DMS153 (cell line): ENCODE measurements around the gene CDK14.

Experiments
- DNase-seq: peaks from one replicate; lab custom pipeline; 2025; lab: John Stamatoyannopoulos, UW

CDK14 gene

DNA sequence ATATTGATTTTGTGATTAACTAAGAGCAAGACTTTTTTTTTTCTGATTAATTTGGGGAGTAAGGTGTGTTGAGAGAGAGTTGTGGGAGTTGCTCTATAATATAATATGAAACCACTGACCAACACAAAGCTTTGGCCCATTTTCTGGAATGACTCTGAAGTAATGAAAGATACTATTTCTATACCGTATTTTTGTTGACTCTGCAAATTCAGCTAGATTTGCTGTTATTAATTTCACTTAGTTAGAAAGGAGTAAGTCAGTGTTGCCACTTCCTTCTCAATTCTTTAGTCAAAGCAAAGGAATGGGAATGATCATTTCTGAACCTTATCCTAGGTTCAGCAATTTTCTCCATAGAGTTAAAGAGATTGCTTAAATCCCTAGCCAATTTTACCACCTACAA is 355.1 kb downstream of the CDK14 start:
- no peak for DNase-seq

DNA sequence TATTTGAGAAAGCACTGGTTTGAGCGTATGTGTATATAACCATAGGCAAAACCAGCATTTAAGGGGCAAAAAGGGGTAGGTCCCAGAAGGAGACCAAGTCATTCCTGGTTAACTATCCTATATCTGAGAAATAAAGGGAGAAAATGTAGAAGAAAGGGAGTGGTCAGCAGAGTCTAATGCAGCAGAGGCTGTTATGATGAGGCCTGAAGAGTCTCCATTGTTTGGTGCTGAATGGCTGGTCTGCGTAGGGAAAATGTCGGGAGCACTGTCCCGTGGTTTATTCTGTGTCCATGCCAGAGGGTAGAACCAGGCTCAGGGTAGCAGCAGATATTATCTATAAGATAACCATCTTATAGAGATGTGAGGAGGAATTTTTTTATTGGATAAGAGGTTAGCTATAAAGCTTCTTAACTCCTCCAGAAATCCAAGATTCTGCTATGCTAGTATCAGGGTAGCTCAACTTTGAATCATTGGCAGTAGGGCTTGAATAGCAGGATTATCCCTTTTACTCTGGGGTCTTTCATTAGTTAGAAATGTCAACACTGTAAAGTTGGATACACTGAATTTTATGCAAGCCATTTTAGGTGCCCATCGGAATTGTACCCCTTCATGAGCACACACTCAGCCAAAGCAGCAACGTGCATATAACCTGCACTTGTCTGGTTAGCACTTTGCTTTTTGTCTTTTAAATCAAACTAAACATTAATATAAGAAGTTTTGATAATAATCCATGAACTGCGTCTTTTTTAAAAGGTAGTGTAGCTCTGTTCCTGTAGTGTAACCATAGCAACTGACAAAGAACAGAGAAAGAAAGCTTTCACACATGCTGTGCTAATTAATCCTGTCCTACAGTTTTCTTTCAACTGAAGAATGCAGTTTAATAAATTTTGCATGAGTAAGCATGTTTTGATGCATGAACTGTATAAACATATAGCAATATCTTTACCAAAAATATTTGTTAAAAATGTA is 356.1 kb downstream of the CDK14 start:
- no peak for DNase-seq

DNA sequence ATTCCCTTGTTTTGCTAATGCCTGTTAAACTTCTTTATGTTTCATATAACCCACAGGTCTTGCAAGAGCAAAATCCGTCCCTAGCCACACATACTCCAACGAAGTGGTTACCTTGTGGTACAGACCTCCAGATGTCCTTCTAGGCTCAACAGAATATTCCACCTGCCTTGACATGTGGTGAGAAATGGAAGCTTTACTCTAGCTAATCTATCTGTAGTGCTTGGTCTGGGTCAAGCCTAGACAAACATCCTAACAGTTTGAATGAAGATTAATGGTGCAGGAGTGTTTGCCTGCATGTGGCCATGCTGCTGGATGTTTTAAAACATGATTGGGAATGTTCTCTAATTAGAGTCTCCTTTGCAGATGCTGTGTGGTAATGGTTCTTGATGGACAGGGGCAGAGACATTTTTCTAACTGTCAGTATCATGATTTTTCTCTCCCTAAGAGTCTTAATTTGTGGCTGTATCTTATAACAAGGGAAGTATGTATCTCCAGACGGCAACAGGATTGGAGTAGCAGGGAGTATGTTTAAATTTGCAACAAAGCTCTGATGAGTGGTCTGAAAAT is 359.6 kb downstream of the CDK14 start:
- peak; percentile 93 for DNase-seq

DNA sequence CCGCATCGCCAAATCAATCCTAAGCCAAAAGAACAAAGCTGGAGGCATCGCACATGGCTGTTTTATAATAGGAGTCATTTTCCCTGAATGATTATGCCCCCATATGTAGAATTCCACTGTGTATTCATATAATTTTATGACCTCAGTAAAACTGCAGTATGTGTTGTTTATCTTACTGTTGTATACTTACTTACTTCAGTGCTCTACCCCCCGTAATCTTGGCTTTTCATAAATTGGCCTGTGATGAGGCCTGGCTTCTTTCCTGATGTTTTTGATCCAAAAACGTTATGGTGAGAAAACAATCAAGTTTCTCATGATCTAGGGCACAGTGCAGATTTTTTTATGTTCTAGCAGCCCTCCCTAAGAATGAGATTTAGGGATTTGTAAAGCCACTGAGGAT is 361.8 kb downstream of the CDK14 start:
- DNase-seq, result no peak

GRCh38 chr7:90958647-90959046 is 362.5 kb downstream of the CDK14 start:
- no peak for DNase-seq

DNA sequence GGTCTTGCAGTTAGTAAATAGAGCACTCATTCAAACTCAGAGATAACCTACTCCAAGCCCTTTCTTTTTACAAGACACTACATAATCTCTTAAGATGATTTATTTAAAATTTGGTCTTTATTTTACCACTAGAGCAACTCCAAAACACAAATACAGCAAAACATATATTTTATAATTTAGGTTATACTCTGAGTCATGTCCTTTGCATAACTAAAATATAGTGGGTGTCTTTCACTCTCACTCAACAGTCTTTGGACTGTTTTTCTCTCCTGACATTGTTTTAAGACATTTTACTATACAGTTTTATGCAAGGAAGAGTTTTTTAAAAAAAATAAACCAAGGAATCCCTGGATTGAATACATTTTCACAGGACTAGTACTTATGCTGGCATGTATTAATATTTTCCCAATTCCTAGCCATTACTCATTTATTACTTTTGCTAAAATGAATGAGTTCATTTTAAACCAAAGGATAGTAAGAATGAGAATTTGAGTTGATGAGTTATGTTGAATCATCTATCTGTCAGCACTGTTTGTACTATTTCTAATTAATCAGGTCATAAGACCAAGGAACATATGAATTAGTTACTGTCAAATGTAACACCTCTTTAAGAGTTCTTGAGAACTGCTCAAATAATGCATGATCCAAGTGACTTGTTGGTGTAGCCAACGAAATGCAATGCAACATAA is 365.1 kb downstream of the CDK14 start:
- DNase-seq, result no peak

DNA sequence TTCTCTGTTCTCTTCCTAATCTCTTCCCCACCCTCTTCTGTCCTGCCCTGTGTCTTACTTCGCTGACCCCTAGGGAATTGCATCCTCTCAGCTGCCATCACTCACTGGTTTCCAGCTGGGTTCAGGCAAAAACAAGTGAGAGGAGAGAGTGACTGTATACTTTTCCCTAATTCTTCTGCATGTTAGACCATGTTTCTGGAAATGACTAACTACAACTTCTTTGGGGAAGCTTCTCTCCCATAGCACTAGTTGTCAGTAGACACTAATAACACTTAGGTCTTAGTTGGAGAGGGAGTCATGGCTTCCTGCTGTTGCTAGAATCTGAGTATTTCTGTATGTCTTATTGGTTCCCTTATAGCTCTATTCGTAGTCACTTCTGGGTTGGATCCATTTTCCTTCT is 369.1 kb downstream of the CDK14 start:
- DNase-seq, result no peak

GRCh38 chr7:90966346-90966745 is 370.2 kb downstream of the CDK14 start:
- no peak for DNase-seq

DNA sequence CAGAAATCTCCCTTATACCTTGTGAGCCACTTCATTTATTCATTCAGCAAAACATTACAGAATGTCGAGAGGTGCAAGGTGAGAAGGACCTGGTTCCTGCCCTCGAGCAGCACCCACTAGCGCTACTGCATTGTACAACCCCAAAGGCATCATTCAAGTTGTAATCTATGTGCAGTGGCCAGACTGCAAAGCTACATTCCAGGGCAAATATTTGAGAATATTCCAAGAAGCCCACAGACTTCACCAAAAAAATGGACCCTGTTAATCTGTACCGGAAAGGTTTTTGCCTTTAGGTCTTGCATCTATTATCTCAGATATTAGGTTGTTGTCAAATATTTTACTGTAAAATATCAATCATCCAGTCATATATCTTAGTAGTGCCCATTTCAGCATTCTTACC is 372.8 kb downstream of the CDK14 start:
- no peak for DNase-seq

DNA sequence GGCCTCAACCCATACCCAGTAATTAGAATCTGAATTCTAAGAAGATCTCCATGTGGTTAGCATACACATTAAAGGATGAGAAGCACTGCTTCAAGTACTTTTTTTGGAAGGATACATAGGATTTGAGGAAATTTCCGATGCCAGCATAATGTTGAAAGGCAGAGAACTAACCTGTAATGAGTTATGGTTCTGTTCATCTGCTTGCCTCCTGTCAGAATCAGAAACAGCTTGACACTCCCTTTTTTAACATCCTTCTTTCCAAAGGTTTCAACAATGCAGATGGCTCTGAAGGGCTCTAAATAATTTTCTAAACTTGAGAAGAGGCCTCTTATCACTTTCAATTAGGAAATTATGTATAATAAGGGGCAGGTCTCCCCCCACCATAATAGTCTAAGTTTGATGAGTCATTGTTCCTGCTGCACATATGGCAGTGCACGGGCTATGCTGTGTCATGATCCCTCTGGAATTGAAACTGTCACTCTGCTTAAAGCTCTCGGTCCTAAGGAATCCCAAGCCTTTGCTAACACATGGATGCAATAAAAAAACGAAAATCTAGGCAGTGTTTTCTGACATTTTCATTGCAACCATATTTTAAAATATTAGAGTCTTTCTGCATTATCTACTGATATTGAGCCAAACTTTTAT is 376.9 kb downstream of the CDK14 start:
- no peak for DNase-seq

DNA sequence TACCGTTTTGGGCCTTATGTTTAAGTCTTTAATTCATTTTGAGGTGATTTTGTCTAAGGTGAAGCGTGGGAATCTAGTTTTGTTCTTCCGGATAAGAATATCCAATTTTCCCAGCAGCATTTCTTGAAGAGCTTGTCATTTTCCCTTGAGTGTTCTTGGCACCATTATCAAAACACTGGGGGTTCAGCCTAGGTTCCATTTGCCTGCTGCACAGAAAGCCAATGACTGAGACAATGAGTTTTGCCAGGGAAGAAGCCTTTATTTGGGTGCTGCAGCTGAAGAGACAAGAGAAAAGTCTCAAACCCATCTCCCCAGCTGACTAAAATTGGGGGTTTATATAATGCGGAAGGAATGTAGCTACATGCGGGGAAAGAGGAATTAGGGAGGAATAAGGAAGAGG is 380.9 kb downstream of the CDK14 start:
- no peak for DNase-seq

DNA sequence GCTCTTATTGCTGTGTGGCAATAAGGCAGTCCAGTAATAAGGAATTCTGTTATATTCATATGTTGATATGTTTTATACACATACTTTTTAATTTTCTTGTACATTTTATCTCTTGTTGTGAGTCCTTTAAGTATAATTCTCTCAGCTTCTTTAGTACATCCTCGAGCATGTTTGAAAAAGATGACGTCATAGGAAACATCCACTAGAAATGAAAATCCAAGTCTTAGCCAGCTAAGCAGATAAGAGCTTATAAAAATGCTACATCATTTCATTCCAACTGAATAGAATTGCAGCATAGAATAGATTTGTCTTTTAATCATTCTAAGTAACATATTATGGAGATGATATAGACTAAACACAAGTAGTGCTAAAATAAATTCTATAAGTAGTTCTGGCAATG is 384.4 kb downstream of the CDK14 start:
- DNase-seq, result no peak

DNA sequence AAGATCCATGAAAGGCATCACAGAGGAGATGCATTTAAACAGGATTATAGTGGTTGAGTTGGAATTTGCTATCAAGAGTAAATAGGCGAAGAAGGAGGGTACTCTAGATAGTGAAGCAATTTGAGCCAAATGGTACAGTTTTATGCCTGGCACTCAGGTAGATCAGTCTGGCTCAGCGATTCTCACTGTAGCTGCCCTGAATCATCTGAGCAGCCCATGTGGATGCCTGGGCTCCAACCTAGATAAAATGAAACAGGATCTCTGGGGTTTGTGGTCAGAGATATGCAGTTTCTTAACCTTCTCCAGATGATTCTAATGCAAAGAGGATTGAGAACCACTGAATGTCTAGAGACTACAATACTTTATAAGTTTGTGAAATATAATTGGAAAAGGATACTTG is 386.1 kb downstream of the CDK14 start:
- no peak for DNase-seq

DNA sequence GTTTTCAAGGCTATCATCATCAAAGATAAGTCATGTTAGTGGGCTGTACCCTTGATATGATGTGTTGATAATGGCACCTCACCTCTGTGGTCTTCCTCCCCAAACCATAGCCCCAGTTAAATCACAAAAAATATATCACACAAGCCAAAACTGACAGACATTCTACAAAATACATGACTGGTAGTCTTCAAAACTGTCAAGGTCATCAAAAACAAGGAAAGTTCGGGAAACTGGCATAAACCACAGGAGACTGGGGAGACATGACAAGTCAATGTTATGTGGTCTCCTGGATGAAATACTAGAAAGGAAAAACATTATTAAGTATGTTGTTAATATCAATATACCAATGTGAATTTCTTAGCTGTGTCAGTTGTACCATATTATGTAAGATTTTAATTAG is 388.6 kb downstream of the CDK14 start:
- no peak for DNase-seq

GRCh38 chr7:90988516-90988915 is 392.4 kb downstream of the CDK14 start:
- peak; percentile 80 for DNase-seq

DNA sequence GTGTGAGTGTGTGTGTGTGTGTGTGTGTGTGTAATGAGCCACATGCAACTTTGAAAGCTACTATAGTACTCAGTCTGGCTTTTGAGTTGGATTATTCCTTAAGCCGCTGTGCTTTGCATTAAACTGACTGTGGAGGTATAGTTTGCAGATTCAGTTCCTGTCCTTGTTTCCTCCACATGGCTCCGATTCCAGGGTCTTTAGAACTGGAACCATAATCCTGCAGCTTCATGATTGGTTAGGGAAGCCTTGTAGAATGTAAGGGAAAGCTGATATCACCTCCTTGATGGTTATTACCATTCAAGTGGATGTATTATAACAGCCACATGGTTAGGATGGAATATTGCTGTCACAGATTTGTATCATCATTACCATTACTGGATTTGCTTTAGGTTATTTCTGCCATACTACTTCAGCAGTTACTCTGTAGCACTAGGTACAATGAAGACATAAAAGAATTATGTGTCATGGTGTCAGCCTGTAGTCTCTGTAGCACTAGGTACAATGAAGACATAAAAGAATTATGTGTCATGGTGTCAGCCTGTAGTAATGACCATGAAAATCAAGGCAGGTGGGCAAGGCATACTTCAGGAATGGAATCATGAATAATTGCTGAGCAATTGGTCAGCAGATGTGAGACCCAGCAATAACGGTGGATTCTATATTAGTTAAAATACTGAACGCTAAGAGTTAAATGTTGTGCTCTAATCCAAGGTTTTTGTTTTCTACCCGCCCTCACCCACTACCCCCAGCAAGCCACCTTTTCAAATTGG is 393.1 kb downstream of the CDK14 start:
- peak; percentile 57 for DNase-seq

- no peak for DNase-seq
Observed at GRCh38 chr7:90994121-90994520, 398.0 kb downstream of the CDK14 start.

DNA sequence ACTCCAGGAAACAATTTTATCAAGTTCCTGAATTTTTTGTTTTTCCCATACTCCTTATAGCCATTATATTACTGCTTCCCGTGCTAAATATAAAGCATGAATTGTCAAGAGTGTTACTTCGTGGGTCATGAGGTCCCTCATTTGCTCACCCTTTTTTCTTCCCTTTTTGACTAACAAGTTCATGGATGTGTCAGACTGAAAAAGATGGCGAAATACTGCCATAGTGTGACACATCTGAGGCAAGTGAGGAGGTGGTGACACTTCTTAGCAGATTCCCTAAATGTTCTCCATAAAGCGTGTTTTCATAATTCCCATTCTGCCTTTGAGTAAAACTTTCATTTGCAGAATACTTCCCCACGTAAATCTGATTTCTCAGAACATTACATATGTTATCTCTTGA is 398.5 kb downstream of the CDK14 start:
- DNase-seq, result no peak

- DNase-seq, result no peak
Observed at GRCh38 chr7:90995996-90996395, 399.9 kb downstream of the CDK14 start.

DNA sequence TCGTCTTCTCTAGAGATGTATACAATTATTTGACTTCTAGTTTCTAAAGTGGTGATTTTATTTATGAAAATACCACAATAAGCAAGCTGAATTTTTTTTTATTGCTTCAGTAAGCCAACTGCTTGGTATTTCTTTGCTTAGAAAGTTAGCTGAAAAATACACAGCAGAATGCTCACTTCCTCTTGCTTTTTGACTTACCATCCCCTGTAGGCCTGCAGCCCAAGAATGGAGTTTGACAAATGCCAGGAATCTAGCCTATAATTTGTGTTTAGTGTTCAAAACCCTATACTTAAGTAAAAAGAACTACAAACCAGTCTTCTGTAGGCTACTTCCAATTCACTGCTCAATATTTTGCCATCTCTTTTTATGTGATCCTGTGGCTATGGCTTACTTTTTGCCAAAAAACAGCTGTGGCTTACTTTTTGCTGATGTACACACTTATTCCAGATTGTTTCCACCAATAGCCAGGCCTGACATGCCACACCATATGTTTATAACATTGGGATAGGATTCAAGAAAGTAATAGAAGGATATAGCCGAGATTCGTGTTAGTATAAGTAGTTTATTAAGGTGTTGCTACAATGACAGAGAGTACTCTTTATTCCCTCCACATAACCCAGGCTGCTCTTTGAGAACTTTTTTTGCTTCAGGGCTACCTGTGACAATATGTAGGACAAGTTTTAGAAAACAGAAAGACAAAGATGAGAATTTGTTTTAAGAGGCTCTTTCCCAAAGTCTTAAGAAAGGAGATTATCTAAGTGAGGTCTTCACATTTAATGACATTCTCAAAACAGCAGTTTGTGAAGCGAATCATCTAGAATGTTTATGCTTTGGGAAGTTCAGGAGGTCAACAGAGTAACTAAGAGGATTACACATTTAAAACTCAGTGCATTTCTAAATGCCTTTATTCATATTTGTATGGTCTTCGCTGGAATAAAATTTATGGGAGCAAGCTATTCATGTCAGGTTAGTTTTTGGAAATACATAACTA is 404.2 kb downstream of the CDK14 start:
- no peak for DNase-seq

DNA sequence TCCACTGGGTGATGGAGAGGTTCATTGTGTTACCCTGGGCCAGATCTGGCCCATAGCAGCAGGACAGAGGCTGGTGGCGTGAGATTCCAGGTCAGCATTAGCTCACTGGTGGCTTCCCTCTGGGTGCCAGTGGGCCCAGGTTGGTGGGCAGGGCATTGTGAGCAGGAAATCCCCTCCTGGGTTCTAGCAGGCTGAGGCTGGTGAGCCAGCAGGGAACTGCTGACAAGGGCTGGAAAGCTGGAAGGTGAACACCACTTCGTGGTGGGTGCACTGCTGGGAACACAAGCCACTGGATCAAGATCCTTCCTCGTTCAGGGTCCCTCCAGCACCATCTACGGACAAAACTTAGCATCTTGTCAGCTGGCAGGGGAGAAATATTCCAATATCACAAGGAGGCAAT is 408.9 kb downstream of the CDK14 start:
- no peak for DNase-seq
